Common myeloid progenitor, CD34-positive (primary cell): ENCODE measurements around the gene BLTP2. TPM values are rescaled to one million over a fixed set of nuclear protein-coding genes. Genes with fewer than 3 reads are reported as not detected.

ENCODE experiments used
- CTCF ChIA-PET: fragments of 350-600 bp; sonication (Branson Sonifier 250); formaldehyde crosslinking; loops from one replicate; lab custom pipeline; 2021; ENCODE audit warnings: antibody characterized with exemption; lab: Charles Lee
- POLR2A ChIA-PET: fragments of 350-600 bp; sonication (Branson Sonifier 250); formaldehyde crosslinking; loops from one replicate; lab custom pipeline; 2021; ENCODE audit warnings: antibody characterized with exemption; lab: Charles Lee
- DNase-seq, 3 donors: peaks; one replicate each; pipeline versions ENCODE4 v3.0.0 to v3.0.0-alpha.2; 2013
- H3K27ac ChIP-seq, 2 experiments: 1 replicate in 1 of 2; 2 replicates in 1 of 2; pipeline ENCODE4 v1.7.0; 2013; ENCODE audit warnings: inconsistent platforms in 2 of 2, low read length in 2 of 2, mild to moderate bottlenecking in 2 of 2, low read depth in 1 of 2, moderate library complexity in 1 of 2; ENCODE audit not compliant: severe bottlenecking in 2 of 2, insufficient read depth in 1 of 2, poor library complexity in 1 of 2
- H3K27me3 ChIP-seq, 5 experiments: replicated peaks in 2 of 5; 1 replicate in 3 of 5; 2 replicates in 2 of 5; pipeline versions ENCODE4 v1.6.1 to v1.7.0; 2013; ENCODE audit warnings: low read length in 4 of 5, mild to moderate bottlenecking in 2 of 5, moderate library complexity in 2 of 5, inconsistent platforms in 1 of 5; ENCODE audit not compliant: insufficient read depth in 5 of 5, control insufficient read depth in 4 of 5
- H3K36me3 ChIP-seq, 4 experiments: 1 replicate in 2 of 4; 2 replicates in 2 of 4; pipeline versions ENCODE4 v1.6.1 to v1.7.0; 2013; ENCODE audit warnings: low read length in 3 of 4, control low read depth in 1 of 4, mild to moderate bottlenecking in 1 of 4; ENCODE audit not compliant: control insufficient read depth in 4 of 4, insufficient read depth in 4 of 4
- H3K4me1 ChIP-seq, 4 experiments: 1 replicate in 3 of 4; 2 replicates in 1 of 4; pipeline versions ENCODE4 v1.6.1 to v1.7.1; 2013; ENCODE audit warnings: low read length in 3 of 4, mild to moderate bottlenecking in 3 of 4, control low read depth in 1 of 4, inconsistent platforms in 1 of 4, moderate library complexity in 1 of 4; ENCODE audit not compliant: control insufficient read depth in 4 of 4, insufficient read depth in 4 of 4; ENCODE audit errors: control extremely low read depth in 1 of 4
- H3K4me3 ChIP-seq, 7 experiments: 1 replicate in 4 of 7; 2 replicates in 3 of 7; pipeline versions ENCODE4 v1.5.1 to v1.7.0; 2013; ENCODE audit warnings: mild to moderate bottlenecking in 7 of 7, low read length in 6 of 7, moderate library complexity in 6 of 7, inconsistent platforms in 2 of 7, low read depth in 2 of 7, control low read depth in 1 of 7; ENCODE audit not compliant: insufficient read depth in 4 of 7, control insufficient read depth in 1 of 7; ENCODE audit errors: extremely low read depth in 1 of 7
- H3K9me3 ChIP-seq, 5 experiments: 1 replicate in 4 of 5; 2 replicates in 1 of 5; pipeline versions ENCODE4 v1.6.1 to v1.7.1; 2013; ENCODE audit warnings: low read length in 4 of 5, mild to moderate bottlenecking in 2 of 5, inconsistent platforms in 1 of 5, low read depth in 1 of 5, moderate library complexity in 1 of 5; ENCODE audit not compliant: control insufficient read depth in 4 of 5, insufficient read depth in 2 of 5; ENCODE audit errors: control extremely low read depth in 1 of 5
- WGBS: methylation state at CpG from one replicate; pipeline ENCODE4 v1.1.5; 2013; ENCODE audit not compliant: insufficient coverage; 5-methylcytosine and 5-hydroxymethylcytosine counted together
- polyA plus RNA-seq: library from polyadenylated mRNA; unstranded; fragments of 120-200 nt; gene quantifications from one replicate; pipeline ENCODE4 v1.2.1, GENCODE V29; 2013

BLTP2 gene
- 89.4 TPM for polyA plus RNA-seq

- Histone ChIP-seq H3K27me3 (no peaks in the 10 kb centered on the region), H3K36me3 (peaks cover 19 to 44% (median 34%) of the 10 kb centered on the region in 4 experiments), H3K9me3 (no peaks in the 10 kb centered on the region), H3K4me1 (peaks cover 18 to 35% (median 32%) of the 10 kb centered on the region in 4 experiments), H3K4me3 (peak within 1 kb of the TSS; percentile 73 to 98 (median 96)), H3K27ac (peak within 1 kb of the TSS; percentile 61 to 90)
- 0% methylated on average over 46 of the region's 89 CpGs for WGBS
- CTCF ChIA-PET = interaction anchor here (0.7 to 6.3 kb wide), 8 partner anchors 12 to 33 kb away, joined by 3 to 41 read pairs (median 9); partner anchors contain the start of genes SDF2 and SUPT6H
- DNase-seq = peak; percentile 95 to 97 (median 97)
- POLR2A ChIA-PET = interaction anchor here (0.6 to 4.1 kb wide), 4 partner anchors 18 to 745 kb away, joined by 3 to 31 read pairs (median 3); partner anchors contain the start of genes RPL23A, SDF2, SUPT6H and TAOK1
Measured at GRCh38 chr17:28644787-28645575, at the start of gene BLTP2. BLTP2 (minus strand) TSS chr17:28645158; CDS start chr17:28645056, 102 bp downstream.

GRCh38 chr17:28693869-28694268 lies 48.9 kb upstream of the BLTP2 start:
- POLR2A ChIA-PET = no interaction called here
- no peaks in the 10 kb centered on the region for H3K27me3 ChIP-seq
- no peaks in the 10 kb centered on the region for H3K4me1 ChIP-seq
- 100% methylated on average over 1 of the region's 1 CpG for WGBS
- no peak overlapping the region for H3K4me3 ChIP-seq
- CTCF ChIA-PET = interaction anchor here (0.8 to 2.2 kb wide), 4 partner anchors 8 to 47 kb away, joined by 3 to 7 read pairs (median 4); no protein-coding TSS in a partner anchor
- no peak for DNase-seq
- H3K9me3 ChIP-seq = no peaks in the 10 kb centered on the region
- no peak overlapping the region for H3K27ac ChIP-seq
- peaks cover 36 to 91% (median 66%) of the 10 kb centered on the region in 4 experiments for H3K36me3 ChIP-seq

- POLR2A ChIA-PET = interaction anchor here (1.0 kb wide), 1 partner anchor 22 kb away, joined by 3 read pairs; no protein-coding TSS in a partner anchor
- CTCF ChIA-PET = interaction anchor here (1.2 kb wide), 1 partner anchor 24 kb away, joined by 4 read pairs; no protein-coding TSS in a partner anchor
- no peak overlapping the region for H3K27ac ChIP-seq
- DNase-seq = no peak
- H3K4me1 ChIP-seq = no peaks in the 10 kb centered on the region
- no peaks in the 10 kb centered on the region for H3K27me3 ChIP-seq
- H3K9me3 ChIP-seq = no peaks in the 10 kb centered on the region
- peaks cover 31 to 89% (median 70%) of the 10 kb centered on the region in 4 experiments for H3K36me3 ChIP-seq
- 100% methylated on average over 1 of the region's 3 CpGs for WGBS
- H3K4me3 ChIP-seq = no peak overlapping the region
Measured at GRCh38 chr17:28689011-28689410, 44.1 kb upstream of the BLTP2 start.

GRCh38 chr17:28688481-28688880 lies 43.5 kb upstream of the BLTP2 start:
- peaks cover 31 to 89% (median 69%) of the 10 kb centered on the region in 4 experiments for H3K36me3 ChIP-seq
- H3K27ac ChIP-seq = no peak overlapping the region
- no peaks in the 10 kb centered on the region for H3K4me1 ChIP-seq
- WGBS = 100% methylated on average over 1 of the region's 4 CpGs
- no peaks in the 10 kb centered on the region for H3K27me3 ChIP-seq
- no peaks in the 10 kb centered on the region for H3K9me3 ChIP-seq
- ChIA-PET CTCF (interaction anchor here (1.2 to 2.0 kb wide), 2 partner anchors 12 to 23 kb away, joined by 4 to 7 read pairs; no protein-coding TSS in a partner anchor), POLR2A (interaction anchor here (0.7 to 1.0 kb wide), 2 partner anchors 23 to 44 kb away, joined by 3 read pairs; no protein-coding TSS in a partner anchor)
- no peak for DNase-seq
- H3K4me3 ChIP-seq = no peak overlapping the region

- 94% methylated on average over 3 of the region's 4 CpGs for WGBS
- Histone ChIP-seq H3K27me3 (no peaks in the 10 kb centered on the region), H3K4me3 (no peak overlapping the region), H3K27ac (no peak overlapping the region), H3K4me1 (no peaks in the 10 kb centered on the region), H3K36me3 (peaks cover 35 to 97% (median 87%) of the 10 kb centered on the region in 4 experiments), H3K9me3 (no peaks in the 10 kb centered on the region)
- CTCF ChIA-PET = interaction anchor here (2.0 kb wide), 1 partner anchor 10 kb away, joined by 7 read pairs; no protein-coding TSS in a partner anchor
- DNase-seq = no peak
- POLR2A ChIA-PET = no interaction called here
Measured at GRCh38 chr17:28686296-28686695, 41.3 kb upstream of the BLTP2 start.

- Histone ChIP-seq H3K27me3 (no peaks in the 10 kb centered on the region), H3K27ac (no peak overlapping the region), H3K36me3 (peaks cover 28 to 98% (median 88%) of the 10 kb centered on the region in 4 experiments), H3K4me3 (no peak overlapping the region), H3K4me1 (no peaks in the 10 kb centered on the region), H3K9me3 (no peaks in the 10 kb centered on the region)
- POLR2A ChIA-PET = no interaction called here
- 96% methylated on average over 4 of the region's 5 CpGs for WGBS
- no peak for DNase-seq
- CTCF ChIA-PET = no interaction called here
Measured at GRCh38 chr17:28685366-28685765, 40.4 kb upstream of the BLTP2 start.
